Fibroblast of lung (primary cell): ENCODE data around the gene TRPM3. TPM values are rescaled to one million over a fixed set of nuclear protein-coding genes. Genes with fewer than 3 reads are reported as not detected.

Source experiments
- DNase-seq, 2 donors: peaks; one replicate each; pipeline versions ENCODE4 v3.0.0 to v3.0.0-alpha.2; 2010; ENCODE audit warnings: low read depth in 2 of 2
- H2AFZ ChIP-seq: 2 replicates; pipeline ENCODE4 v1.5.1; 2012; ENCODE audit warnings: low read length, control low read depth, inconsistent platforms
- H3K27ac ChIP-seq: 2 replicates; pipeline ENCODE4 v1.5.1; 2011; ENCODE audit warnings: low read length, control low read depth; ENCODE audit not compliant: insufficient read depth
- H3K27me3 ChIP-seq: 2 replicates; pipeline ENCODE4 v1.5.1; 2011; ENCODE audit warnings: mild to moderate bottlenecking, low read length; ENCODE audit not compliant: control insufficient read depth, insufficient read depth
- H3K36me3 ChIP-seq: 2 replicates; pipeline ENCODE4 v1.5.1; 2011; ENCODE audit warnings: low read length; ENCODE audit not compliant: control insufficient read depth, insufficient read depth
- H3K4me1 ChIP-seq: 2 replicates; pipeline ENCODE4 v1.5.1; 2011; ENCODE audit warnings: low read length; ENCODE audit not compliant: control insufficient read depth, insufficient read depth; ENCODE audit errors: extremely low read depth
- H3K4me2 ChIP-seq: 2 replicates; pipeline ENCODE4 v1.5.1; 2011; ENCODE audit warnings: low read length, control low read depth; ENCODE audit not compliant: insufficient read depth; ENCODE audit errors: extremely low read depth
- H3K4me3 ChIP-seq, 4 experiments: fragments of 200-600 bp in 1 of 4; sonication (generic) in 1 of 4; replicated peaks in 1 of 4; 2 replicates each; pipeline ENCODE4 v1.5.1; 2011 to 2016; ENCODE audit warnings: low read length in 4 of 4, low read depth in 3 of 4, mild to moderate bottlenecking in 3 of 4, control low read depth in 2 of 4, inconsistent platforms in 1 of 4, mixed read lengths in 1 of 4; ENCODE audit not compliant: insufficient read depth in 1 of 4; ENCODE audit errors: control extremely low read depth in 1 of 4
- H3K79me2 ChIP-seq: 2 replicates; pipeline ENCODE4 v1.5.1; 2012; ENCODE audit warnings: mild to moderate bottlenecking, low read length, inconsistent platforms; ENCODE audit not compliant: control insufficient read depth, insufficient read depth
- H3K9ac ChIP-seq: 2 replicates; pipeline ENCODE4 v1.5.1; 2011; ENCODE audit warnings: mild to moderate bottlenecking, low read length, control low read depth; ENCODE audit not compliant: insufficient read depth
- H3K9me3 ChIP-seq: 2 replicates; pipeline ENCODE4 v1.5.1; 2012; ENCODE audit warnings: low read depth, low read length; ENCODE audit not compliant: control insufficient read depth, insufficient read depth
- H4K20me1 ChIP-seq: 2 replicates; pipeline ENCODE4 v1.5.1; 2011; ENCODE audit warnings: low read length; ENCODE audit not compliant: control insufficient read depth, insufficient read depth; ENCODE audit errors: extremely low read depth
- EZH2 ChIP-seq: IDR thresholded peaks from 2 replicates; pipeline ENCODE4 v1.5.1; 2012; ENCODE audit warnings: low read length, control low read depth, mild to moderate bottlenecking; ENCODE audit errors: missing control alignments
- polyA minus RNA-seq: library from RNA; depleted of rRNA, polyadenylated mRNA; stranded (reverse); fragments of >200 nt; gene quantifications from 2 replicates; pipeline ENCODE4 v1.2.3, GENCODE V29; 2011; ENCODE audit warnings: low replicate concordance
- polyA plus RNA-seq, 2 donors: library from polyadenylated mRNA; depleted of rRNA in 1 of 2; stranded (reverse) in 1 of 2; unstranded in 1 of 2; fragments of >200 nt; gene quantifications; 2 replicates each; pipeline ENCODE4 v1.2.1, GENCODE V29; 2011 to 2012; ENCODE audit warnings: missing spikeins in 1 of 2
- total RNA-seq: library from RNA; depleted of rRNA; stranded (reverse); fragments of >200 nt; gene quantifications from 2 replicates; pipeline ENCODE4 v1.2.1, GENCODE V29; 2014
- TF ChIP-seq, protein P1 (sequence below), 2 donors: IDR thresholded peaks in 1 of 2; conservative IDR thresholded peaks in 1 of 2; 1 replicate in 1 of 2; 2 replicates in 1 of 2; pipeline ENCODE4 v1.5.1; 2011 to 2012; ENCODE audit warnings: low read length in 2 of 2, control low read depth in 1 of 2, inconsistent platforms in 1 of 2, low read depth in 1 of 2, mild to moderate bottlenecking in 1 of 2

TRPM3 gene
- total RNA-seq = 0.50 and 0.51 TPM in 2 replicates
- 0.05 and 0.09 TPM in 2 replicates for polyA plus RNA-seq
- polyA plus RNA-seq (2012) = 0.03 TPM in 1 of 2 replicates, not detected in the other
- not detected in 2 replicates for polyA minus RNA-seq

DNA sequence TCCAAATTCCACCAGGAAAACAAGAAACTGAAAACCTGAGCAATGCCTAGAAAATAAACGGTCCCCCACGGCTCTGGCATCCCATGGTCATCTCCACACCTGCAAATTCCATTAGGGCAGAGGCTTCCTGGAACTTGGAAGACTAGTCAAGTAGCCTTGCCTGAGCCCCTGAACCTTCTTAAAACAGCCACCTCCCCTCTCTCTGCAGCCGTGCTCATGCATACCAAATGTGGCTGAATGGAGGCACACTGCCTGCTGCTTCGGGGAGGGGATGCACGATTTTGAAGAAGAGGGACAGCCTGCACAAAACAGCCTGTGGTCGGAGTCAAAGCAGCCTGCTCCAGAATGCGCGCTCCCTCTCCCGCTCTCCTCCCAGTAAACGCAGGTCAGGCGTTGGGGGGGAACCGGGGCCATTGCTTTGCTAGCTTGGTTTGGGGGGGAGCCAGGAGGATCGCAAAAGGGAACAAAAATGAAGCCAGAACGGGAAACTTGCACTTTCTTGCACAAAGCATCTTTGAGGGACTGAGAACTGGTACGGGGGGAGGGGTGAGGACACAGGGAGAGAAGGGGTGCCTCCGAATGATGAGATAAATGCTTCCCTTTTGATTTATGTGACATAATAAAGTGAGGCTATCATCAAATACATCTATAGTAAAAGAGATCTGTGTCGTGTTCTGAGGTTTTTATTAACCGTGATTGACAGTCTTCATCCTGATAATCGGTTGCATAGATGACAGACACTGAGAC, at the start of gene TRPM3:
Gene TRPM3 (minus strand): TSS at position 347 of the 747 bp plus-strand sequence. CDS start 267 bp downstream, at position 80.
- Histone ChIP-seq H3K27ac (no peak within 1 kb of the TSS), H3K4me1 (no peaks in the 10 kb centered on the region), H3K36me3 (no peaks in the 10 kb centered on the region), H4K20me1 (no peaks in the 10 kb centered on the region), H3K4me3 (no peak within 1 kb of the TSS), H2AFZ (no peak within 1 kb of the TSS), H3K79me2 (no peaks in the 10 kb centered on the region), H3K9ac (no peak within 1 kb of the TSS), H3K4me2 (no peak within 1 kb of the TSS), H3K27me3 (no peaks in the 10 kb centered on the region), H3K9me3 (no peaks in the 10 kb centered on the region)
- DNase-seq = no peak
- TF ChIP-seq, protein P1, sequence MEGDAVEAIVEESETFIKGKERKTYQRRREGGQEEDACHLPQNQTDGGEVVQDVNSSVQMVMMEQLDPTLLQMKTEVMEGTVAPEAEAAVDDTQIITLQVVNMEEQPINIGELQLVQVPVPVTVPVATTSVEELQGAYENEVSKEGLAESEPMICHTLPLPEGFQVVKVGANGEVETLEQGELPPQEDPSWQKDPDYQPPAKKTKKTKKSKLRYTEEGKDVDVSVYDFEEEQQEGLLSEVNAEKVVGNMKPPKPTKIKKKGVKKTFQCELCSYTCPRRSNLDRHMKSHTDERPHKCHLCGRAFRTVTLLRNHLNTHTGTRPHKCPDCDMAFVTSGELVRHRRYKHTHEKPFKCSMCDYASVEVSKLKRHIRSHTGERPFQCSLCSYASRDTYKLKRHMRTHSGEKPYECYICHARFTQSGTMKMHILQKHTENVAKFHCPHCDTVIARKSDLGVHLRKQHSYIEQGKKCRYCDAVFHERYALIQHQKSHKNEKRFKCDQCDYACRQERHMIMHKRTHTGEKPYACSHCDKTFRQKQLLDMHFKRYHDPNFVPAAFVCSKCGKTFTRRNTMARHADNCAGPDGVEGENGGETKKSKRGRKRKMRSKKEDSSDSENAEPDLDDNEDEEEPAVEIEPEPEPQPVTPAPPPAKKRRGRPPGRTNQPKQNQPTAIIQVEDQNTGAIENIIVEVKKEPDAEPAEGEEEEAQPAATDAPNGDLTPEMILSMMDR (conservative IDR thresholded peaks at IDR 0.05 in 1 of 2, IDR thresholded peaks at IDR 0.05 in 1 of 2; ENCODE audit: low read depth in 1 of 2, low read length in 2 of 2) = no peak
- no peak for TF ChIP-seq EZH2

DNA sequence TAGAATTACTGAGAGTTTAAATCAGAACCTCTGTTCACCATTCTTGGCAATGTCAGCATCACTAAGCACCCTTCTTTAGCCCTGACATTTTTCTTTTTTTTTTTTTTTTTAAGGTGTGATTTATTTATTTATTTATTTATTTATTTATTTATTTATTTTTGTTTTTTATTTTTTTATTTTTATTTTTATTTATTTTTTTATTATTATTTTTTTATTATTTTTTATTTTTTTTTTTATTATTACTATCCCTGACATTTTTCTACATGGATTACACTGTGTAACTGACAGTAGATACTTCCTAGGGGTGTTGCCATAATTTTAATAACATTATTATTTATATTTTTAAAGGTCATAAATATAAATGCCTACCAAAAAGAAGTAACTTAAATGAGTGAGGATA, 47.0 kb upstream of the TRPM3 start:
- Histone ChIP-seq H3K4me2 (no peak overlapping the region), H3K36me3 (no peaks in the 10 kb centered on the region), H3K27me3 (no peaks in the 10 kb centered on the region), H3K4me1 (no peaks in the 10 kb centered on the region), H3K9ac (no peak overlapping the region), H4K20me1 (no peaks in the 10 kb centered on the region), H3K4me3 (no peak overlapping the region), H2AFZ (no peak overlapping the region), H3K79me2 (no peaks in the 10 kb centered on the region), H3K9me3 (no peaks in the 10 kb centered on the region), H3K27ac (no peak overlapping the region)
- no peak for DNase-seq
- TF ChIP-seq EZH2 = no peak
- TF ChIP-seq, protein P1 (conservative IDR thresholded peaks at IDR 0.05 in 1 of 2, IDR thresholded peaks at IDR 0.05 in 1 of 2; ENCODE audit: low read depth in 1 of 2, low read length in 2 of 2) = no peak

DNA sequence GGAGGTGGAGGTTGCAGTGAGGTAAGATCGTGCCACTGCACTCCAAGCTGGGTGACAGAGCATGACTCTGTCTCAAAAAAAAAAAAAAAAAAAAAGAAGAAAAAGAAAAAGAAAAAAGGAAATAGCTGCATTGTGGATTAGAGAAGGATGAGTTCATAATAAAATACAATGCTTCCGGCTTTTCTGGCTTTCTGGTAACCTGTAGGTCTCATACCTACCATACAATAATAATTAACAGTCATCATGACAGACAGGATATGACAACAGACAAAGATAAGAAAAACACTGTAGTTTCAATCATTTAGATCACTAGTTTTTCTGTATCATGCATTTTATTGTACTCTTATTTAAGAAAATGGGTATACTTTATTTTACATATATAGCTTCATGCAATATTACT, 40.7 kb upstream of the TRPM3 start:
- H3K4me2 ChIP-seq = no peak overlapping the region
- H3K79me2 ChIP-seq = no peaks in the 10 kb centered on the region
- H3K4me1 ChIP-seq = no peaks in the 10 kb centered on the region
- TF ChIP-seq, protein P1 (conservative IDR thresholded peaks at IDR 0.05 in 1 of 2, IDR thresholded peaks at IDR 0.05 in 1 of 2; ENCODE audit: low read depth in 1 of 2, low read length in 2 of 2) = no peak
- no peak for TF ChIP-seq EZH2
- H3K9ac ChIP-seq = no peak overlapping the region
- no peaks in the 10 kb centered on the region for H3K36me3 ChIP-seq
- DNase-seq = no peak
- H4K20me1 ChIP-seq = no peaks in the 10 kb centered on the region
- H2AFZ ChIP-seq = no peak overlapping the region
- no peak overlapping the region for H3K27ac ChIP-seq
- H3K27me3 ChIP-seq = no peaks in the 10 kb centered on the region
- H3K9me3 ChIP-seq = no peaks in the 10 kb centered on the region
- H3K4me3 ChIP-seq = no peak overlapping the region
